ENCODE results near the gene PTDSS2. TPM values are rescaled to one million over a fixed set of nuclear protein-coding genes. Genes with fewer than 3 reads are reported as not detected.
A peak's percentile ranks its signal among the peaks of the same experiment; 100 is the strongest.

Gene PTDSS2
- total and polyA plus RNA-seq, 9 of the 15 experiments (the other 6 are each of a cell fraction or from before 2014, with no cell fraction given), result 0.45 to 53.9 (median 17.2) TPM

- TF ChIP-seq GTF2E2 (tag; IDR thresholded peaks at IDR 0.05), result no peak
- TF ChIP-seq TBP (optimal IDR thresholded peaks at IDR 0.05; ENCODE audit: low read depth, low read length), result no peak
- TF ChIP-seq EWSR1 (IDR thresholded peaks at IDR 0.05; ENCODE audit: borderline replicate concordance, low read depth, partially characterized antibody), result no peak
- TF ChIP-seq MCM5 (IDR thresholded peaks at IDR 0.05; ENCODE audit: low read depth), result no peak
Observed at GRCh38 chr11:439315-440064, 10.6 kb upstream of the PTDSS2 start (continued).

DNA sequence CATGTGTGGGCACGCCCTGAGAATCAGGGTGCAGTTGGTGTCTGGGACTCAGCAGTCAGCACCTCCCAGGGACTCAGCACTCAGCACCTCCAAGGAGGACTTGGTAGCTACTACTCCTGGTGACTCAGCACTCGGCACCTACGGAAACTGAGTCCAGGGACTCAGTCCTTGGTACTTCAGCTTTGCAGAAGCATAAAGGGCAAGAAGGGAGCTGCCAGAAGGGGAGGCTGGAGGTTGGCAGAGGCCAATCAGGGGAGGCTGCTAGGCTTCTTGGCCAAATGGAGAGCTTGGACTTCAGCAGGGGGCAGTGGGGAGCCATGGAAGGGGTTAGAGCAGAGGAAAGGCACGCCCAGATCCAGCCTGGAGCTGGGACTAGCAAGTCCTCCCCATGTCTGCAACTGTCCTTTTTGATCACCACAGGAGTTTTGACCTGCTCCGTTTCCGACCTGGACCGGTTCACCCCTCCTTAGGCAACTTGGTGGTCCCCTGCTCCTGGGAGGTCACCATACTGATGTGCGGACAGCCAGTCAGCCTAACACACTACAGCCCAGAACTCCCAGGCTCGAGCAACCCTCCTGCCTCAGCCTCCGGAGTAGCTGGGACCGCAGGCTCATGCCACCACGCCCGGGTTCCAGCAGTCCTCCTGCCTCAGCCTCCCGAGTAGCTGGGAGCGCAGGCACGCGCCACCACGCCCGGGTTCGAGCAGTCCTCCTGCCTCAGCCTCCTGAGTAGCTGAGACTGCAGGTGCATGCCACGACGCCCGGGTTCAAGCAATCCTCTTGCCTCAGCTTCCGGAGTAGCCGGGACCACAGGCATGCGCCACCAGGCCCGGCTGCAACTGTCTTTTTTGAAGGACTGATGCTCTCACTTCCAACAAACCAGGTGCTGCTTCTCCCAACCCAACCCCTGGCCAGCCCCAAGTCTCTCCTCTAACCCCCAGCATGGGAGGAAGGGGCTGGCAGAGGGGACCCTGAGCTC is 9.7 kb upstream of the PTDSS2 start:
- no peaks in the 10 kb centered on the region for H3K79me2 ChIP-seq (ENCODE audit: control insufficient read depth, insufficient read depth, low read length)
- H3K9ac ChIP-seq (ENCODE audit: insufficient read depth in 1 of 2, low read depth in 2 of 2, low read length in 2 of 2), result peak overlapping the region in 1 of 2 experiments; percentile 86; a peak in 2 of 4 replicates
- no peak overlapping the region for H3K4me3 ChIP-seq
- H4K20me1 ChIP-seq (replicated peaks; ENCODE audit: control insufficient read depth, insufficient read depth, low read length), result no peaks in the 10 kb centered on the region
- peaks cover 4% of the 10 kb centered on the region; the same call in 1 of the 2 replicates for H3K9me3 ChIP-seq (replicated peaks; ENCODE audit: control insufficient read depth, insufficient read depth, low read depth, low read length)
- H3K9me1 ChIP-seq (ENCODE audit: control insufficient read depth, insufficient read depth, low read length), result no peaks in the 10 kb centered on the region
- H2AFZ ChIP-seq (ENCODE audit: low read depth, low read length), result no peak overlapping the region
- ChIA-PET CTCF (ENCODE audit: low intra/inter-chr PET ratio) (interaction anchor here (0.6 to 2.7 kb wide), 2 partner anchors 35 to 78 kb away, joined by 3 to 25 read pairs; no protein-coding TSS in a partner anchor), POLR2A (interaction anchor here (0.6 to 2.0 kb wide), 6 partner anchors 9 to 320 kb away, joined by 3 to 13 read pairs (median 4); partner anchors contain the start of gene PTDSS2)
- peaks cover 8 to 61% of the 10 kb centered on the region in 2 experiments; a peak in 4 of 5 replicates for H3K4me1 ChIP-seq (replicated peaks in 1 of 2; ENCODE audit: control insufficient read depth in 2 of 2, insufficient read depth in 2 of 2, low read length in 2 of 2)
- 73% methylated on average over 21 of the region's 27 CpGs for WGBS (ENCODE audit: insufficient coverage, low coverage, missing lambda C conversion rate)
- H3K36me3 ChIP-seq (ENCODE audit: control insufficient read depth, insufficient read depth, low read length), result no peaks in the 10 kb centered on the region
- FAIRE-seq, result peak; percentile 81
- no peak overlapping the region for H3K27ac ChIP-seq (ENCODE audit: extremely low read depth, low read depth, low read length)
- in situ Hi-C loops (cut with MboI) (no loop called here), intact Hi-C loops (cut with micrococcal nuclease) (loop anchor here (5.0 kb wide), 1 partner anchor 77 kb away; no protein-coding TSS in a partner anchor)
- no TSS peak for BruUV-seq (replicated peaks)
- DNase-seq (ENCODE audit: extremely low read depth in 1 of 4, low spot score in 3 of 4), result peak; percentile 58 to 72 (median 66)
- peak; percentile 73 for ATAC-seq
- no peaks in the 10 kb centered on the region for H3K27me3 ChIP-seq (ENCODE audit: control insufficient read depth in 2 of 2, insufficient read depth in 2 of 2, low read length in 2 of 2)
- H3K4me2 ChIP-seq (ENCODE audit: insufficient read depth, low read length), result no peak overlapping the region; the same call in 1 of the 2 replicates
- peak; percentile 72 to 78 (median 73) for TF ChIP-seq CTCF (IDR thresholded peaks at IDR 0.05 in 2 of 3, conservative IDR thresholded peaks at IDR 0.05 in 1 of 3; ENCODE audit: insufficient read depth in 2 of 3, low read depth in 1 of 3, low read length in 3 of 3)
- no peak for TF ChIP-seq STAT5B (CRISPR knock-in tag; IDR thresholded peaks at IDR 0.05)
- 0 out of 2 replicates have a peak, but pooled peaks have one; percentile 19 for TF ChIP-seq SMAD4 (CRISPR knock-in tag; conservative IDR thresholded peaks at IDR 0.05)
- peak; percentile 85 for TF ChIP-seq EHMT2 (IDR thresholded peaks at IDR 0.05)
- TF ChIP-seq RAD21 (CRISPR knock-in tag; conservative IDR thresholded peaks at IDR 0.05 in 1 of 2, IDR thresholded peaks at IDR 0.05 in 1 of 2), result peak; percentile 44 to 74; a peak in 3 of 4 replicates
- 0 out of 2 replicates have a peak, but pooled peaks have one; percentile 43 for TF ChIP-seq CC2D1A (IDR thresholded peaks at IDR 0.05)
- peak; percentile 62; the same call in 1 of the 2 replicates for TF ChIP-seq SMC3 (conservative IDR thresholded peaks at IDR 0.05; ENCODE audit: insufficient read depth, low read depth, low read length)
- TF ChIP-seq RBM25 (IDR thresholded peaks at IDR 0.05; ENCODE audit: low read depth, low read length, severe bottlenecking), result peak; percentile 81
- no peak for TF ChIP-seq ZNF785 (CRISPR knock-in tag; IDR thresholded peaks at IDR 0.05)
- no peak for TF ChIP-seq SLC30A9 (CRISPR knock-in tag; IDR thresholded peaks at IDR 0.05)
